Lower leg skin (tissue), 3 donors: ENCODE data around the gene TSHZ2.

Experiments used
- CTCF ChIP-seq, 3 donors: fragments of 450-650 bp; IDR thresholded peaks; one replicate each; pipeline ENCODE4 v1.5.1; 2016; ENCODE audit warnings: antibody characterized with exemption in 3 of 3, mild to moderate bottlenecking in 3 of 3, moderate library complexity in 2 of 3
- POLR2A ChIP-seq, 2 donors: fragments of 450-650 bp; IDR thresholded peaks; one replicate each; pipeline ENCODE4 v1.6.1; 2016 to 2017; ENCODE audit warnings: antibody characterized with exemption in 2 of 2, mild to moderate bottlenecking in 1 of 2, moderate library complexity in 1 of 2

DNA sequence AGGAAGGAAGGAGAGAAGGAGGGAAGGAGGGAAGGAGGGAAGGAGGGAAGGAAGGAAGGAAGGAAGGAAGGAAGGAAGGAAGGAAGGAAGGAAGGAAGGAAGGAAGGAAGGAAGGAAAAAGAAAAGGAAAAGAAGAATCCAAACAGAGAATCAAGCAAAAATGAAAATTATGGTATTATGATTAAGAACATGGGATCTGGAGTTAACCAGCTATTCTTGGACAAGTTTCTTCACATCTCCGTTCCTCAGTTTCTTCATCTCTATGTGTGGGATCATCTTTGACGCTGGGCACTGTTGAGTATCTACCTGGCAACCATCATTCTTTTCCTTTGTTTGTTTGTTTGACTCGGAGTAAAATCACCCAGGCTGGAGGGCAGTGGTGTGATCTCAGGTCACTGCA is 549.9 kb downstream of the TSHZ2 start:
- TF ChIP-seq CTCF (IDR thresholded peaks at IDR 0.05) (no peak), POLR2A (IDR thresholded peaks at IDR 0.05) (no peak)
